NCI-H146 treated with DMSO at 0.1 percent for 48 hours (cell line): ENCODE results near the gene GCN1.
A peak's percentile ranks its signal among the peaks of the same experiment; 100 is the strongest.
"Not testable (repeated sequence)": the region's sequence is repeated elsewhere in the genome, so short reads cannot be mapped to it uniquely, and the experiment has no call there.

ENCODE experiments used
- DNase-seq: peaks from one replicate; lab custom pipeline; 2025; ENCODE audit not compliant: unreplicated experiment; lab: John Stamatoyannopoulos, UW

Gene GCN1, protein sequence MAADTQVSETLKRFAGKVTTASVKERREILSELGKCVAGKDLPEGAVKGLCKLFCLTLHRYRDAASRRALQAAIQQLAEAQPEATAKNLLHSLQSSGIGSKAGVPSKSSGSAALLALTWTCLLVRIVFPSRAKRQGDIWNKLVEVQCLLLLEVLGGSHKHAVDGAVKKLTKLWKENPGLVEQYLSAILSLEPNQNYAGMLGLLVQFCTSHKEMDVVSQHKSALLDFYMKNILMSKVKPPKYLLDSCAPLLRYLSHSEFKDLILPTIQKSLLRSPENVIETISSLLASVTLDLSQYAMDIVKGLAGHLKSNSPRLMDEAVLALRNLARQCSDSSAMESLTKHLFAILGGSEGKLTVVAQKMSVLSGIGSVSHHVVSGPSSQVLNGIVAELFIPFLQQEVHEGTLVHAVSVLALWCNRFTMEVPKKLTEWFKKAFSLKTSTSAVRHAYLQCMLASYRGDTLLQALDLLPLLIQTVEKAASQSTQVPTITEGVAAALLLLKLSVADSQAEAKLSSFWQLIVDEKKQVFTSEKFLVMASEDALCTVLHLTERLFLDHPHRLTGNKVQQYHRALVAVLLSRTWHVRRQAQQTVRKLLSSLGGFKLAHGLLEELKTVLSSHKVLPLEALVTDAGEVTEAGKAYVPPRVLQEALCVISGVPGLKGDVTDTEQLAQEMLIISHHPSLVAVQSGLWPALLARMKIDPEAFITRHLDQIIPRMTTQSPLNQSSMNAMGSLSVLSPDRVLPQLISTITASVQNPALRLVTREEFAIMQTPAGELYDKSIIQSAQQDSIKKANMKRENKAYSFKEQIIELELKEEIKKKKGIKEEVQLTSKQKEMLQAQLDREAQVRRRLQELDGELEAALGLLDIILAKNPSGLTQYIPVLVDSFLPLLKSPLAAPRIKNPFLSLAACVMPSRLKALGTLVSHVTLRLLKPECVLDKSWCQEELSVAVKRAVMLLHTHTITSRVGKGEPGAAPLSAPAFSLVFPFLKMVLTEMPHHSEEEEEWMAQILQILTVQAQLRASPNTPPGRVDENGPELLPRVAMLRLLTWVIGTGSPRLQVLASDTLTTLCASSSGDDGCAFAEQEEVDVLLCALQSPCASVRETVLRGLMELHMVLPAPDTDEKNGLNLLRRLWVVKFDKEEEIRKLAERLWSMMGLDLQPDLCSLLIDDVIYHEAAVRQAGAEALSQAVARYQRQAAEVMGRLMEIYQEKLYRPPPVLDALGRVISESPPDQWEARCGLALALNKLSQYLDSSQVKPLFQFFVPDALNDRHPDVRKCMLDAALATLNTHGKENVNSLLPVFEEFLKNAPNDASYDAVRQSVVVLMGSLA (N-terminal part only)

DNA sequence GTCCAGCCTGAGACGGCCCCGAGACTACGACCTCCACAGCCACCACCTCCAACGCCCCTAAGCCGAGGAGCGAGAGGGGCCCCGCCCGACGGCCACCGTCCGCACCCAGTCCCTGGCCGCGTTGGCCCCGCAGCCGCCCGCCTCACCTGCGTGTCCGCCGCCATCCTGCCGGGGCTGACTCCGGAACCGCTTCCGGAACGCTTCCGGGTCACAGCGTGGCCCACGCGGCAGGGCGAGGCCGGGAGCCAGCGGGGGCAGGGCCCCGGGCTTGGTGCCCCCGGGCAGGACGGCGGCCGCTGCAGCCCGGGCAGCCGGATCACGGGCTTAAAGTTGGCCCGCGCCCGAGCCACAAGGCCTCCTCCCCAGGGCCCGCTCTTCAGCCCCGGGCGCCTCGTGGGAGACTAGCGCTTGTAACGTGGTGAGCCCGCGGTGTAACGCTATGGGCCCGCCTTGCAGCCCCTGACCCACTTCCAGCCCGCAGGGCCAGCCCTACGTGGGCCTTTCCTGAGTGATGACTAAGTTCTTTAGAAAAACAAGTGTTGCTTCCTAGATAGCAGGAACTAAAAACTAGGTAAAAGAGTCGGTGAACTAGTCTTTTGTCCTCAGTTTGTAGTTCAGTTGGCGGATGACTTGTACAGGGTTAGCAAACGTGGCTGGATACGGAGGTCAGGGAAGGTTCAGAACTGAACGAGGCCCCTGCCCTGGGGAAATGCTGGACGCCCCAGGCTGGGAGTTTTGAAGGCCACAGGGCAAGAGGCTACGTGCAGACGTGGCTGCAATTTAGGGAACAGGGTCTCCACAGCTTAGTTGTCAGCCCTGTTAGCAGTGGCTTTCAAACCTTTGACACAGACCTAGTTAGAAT lies at the start of gene GCN1:
TSS of gene GCN1 (minus strand) at position 182 of the 862 bp plus-strand sequence. CDS start at position 164, 18 bp downstream.
- DNase-seq = peak; percentile 34

DNA sequence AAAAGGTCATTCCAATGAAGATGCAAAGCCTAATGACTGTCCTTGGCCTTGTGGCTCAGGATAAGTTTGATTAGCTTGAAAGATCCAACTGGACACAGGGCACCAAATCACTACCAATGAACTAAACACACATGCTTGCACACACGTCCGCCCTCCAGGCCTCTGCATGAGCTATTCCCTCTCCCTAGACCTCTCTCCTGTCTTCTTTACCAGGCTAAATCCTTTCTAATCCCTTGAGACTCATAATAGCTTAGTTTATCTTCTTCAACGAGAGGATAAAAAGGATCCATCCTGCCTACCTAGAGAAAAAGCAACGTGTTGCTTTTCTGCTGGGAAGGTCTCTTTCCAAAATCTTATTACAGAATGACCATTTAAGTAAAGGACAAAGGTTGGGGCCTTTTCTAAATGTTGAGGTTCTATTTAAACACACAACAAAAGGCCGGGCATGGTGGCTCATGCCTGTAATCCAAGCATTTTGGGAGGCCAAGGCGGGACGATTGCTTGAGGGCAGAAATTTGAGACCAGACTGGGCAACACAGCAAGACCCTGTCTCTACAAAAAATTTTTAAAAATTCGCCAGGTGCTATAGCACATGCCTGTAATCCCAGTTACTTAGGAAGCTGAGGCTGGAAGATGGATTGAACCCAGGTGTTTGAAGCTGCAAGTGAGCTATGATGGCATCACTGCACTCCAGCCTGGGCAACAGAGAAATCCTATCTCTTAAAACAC lies 48.6 kb upstream of the GCN1 start:
- DNase-seq = no peak

DNA sequence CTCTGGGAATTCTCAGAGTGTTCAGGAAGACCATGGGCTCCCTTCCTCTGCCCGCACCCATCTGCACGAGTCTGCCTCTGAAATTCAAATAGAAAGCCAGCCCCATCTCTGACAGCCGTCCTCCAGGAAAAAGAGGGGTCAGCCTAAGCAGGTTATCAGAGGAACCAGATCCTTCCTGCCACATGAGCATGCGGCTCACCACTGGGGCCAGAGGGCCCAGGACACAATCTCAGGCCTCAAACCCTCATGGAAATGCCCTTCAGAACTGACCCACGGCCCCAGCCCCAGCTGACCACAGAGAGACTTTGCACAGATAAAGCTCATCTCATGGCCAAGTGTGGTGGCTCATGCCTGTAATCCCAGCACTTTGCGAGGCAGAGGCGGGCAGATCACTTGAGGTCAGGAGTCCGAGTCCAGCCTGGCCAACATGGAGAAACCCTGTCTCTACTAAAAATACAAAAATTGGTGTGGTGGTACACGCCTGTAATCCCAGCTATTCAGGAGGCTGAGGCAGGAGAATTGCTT lies 47.8 kb upstream of the GCN1 start:
- DNase-seq = no peak

DNA sequence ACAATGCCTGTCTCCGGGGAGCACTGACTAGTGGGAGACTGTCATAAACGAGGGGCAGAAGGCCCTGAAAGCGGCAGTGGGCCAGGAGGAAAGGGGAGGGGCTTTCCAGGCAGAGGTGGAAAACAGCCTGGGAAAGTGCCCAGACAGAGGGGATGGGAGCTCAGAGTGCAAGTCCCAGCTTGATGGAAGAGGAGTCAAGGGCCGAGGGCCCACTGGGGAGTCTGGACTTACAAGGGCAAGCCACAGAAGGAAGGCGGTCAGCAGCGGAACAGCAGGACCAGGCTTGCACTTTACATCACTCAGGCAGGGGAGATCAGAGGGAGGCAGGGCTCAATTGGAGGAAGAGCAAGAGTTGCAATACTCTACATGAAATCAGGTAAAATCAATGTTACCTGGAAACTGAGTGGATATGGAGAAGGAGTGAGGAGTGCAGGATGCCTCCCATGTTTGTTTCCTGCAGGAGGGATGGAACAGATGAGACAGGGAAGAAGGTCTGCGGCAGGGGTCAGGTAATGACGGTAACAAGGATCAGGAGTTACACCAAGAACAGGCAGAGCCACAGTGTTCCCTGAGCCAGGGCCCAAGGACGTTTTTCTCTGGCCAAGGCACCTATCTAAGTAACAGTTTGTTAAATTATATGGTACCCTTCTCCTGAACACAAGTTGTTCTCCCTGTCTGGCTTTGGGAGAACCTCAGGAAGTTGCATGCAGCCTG lies 47.2 kb upstream of the GCN1 start:
- DNase-seq = no peak

DNA sequence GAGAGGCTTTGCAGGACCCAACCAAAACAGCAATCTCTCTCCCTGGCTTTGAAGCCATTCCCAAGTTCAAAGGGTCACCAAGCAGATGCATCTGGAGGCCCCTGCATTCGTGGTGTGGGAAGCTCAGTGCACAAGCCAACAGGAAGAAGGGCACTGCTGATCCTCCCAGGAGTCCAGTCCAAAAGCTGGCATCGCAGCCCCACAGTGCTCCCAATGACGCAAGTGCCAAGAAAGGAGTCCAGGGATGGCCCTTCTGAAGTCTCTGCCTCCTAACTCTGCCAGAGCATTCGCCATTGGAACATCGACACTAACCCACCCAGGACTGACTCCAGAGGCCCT lies 45.9 kb upstream of the GCN1 start:
- no peak for DNase-seq

DNA sequence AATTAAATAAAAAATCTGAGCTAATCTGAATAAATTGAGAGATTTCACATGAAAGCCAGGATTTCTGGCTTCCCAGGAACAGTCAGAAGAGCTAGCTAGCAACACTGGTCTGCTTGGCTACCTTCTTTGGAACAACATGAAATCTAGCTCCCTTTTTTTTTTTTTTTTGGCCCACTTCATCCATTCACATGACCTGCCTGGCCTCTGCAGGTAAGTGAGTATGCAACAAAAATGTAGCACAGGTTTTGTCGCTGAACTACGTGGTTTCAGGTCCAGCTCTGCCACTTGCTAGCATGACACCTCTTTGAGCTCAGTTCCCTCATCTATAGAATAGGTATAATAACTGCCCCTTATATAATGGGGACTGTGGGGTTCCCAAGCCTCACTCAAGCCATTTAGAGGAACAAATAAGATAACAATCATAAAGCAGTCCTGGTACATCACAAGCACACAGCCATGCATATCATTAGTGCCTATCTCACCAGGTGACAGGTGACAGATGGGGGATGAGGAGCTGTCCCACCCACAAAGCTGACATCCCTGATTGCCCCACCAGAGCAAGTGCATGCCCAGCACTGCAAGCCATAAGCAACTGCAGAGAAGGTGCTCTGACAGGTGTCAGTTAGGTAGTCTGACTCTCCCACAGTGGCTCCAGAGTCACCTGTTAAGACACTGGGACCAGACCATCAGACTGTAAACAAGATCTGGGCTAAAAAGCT lies 45.4 kb upstream of the GCN1 start:
- DNase-seq = no peak

DNA sequence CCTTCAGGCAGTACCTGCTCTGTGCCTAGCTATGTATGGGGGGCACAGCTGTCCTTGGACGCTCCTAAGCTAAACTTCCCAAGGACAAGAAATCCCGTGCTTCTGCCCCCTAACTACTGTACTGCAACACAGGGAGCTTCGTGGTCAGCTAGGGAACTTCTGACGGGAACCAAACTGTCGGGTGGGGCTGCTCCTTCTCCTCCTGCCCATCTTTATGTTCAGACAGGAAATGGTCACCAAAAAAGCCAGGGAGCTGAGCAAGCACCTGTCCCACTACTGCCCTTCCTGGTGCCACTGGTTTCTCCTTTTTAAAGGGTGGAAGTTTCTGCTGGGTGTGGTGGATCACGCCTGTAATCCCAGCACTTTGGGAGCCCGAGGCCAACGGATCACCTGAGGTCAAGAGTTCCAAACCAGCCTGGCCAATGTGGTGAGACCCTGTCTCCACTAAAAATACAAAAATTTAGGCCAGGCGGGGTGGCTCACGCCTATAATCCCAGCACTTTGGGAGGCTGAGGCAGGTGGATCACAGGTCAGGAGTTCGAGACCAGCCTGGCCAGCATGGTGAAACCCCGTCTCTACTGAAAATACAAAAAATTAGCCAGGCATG lies 44.4 kb upstream of the GCN1 start:
- no peak for DNase-seq

DNA sequence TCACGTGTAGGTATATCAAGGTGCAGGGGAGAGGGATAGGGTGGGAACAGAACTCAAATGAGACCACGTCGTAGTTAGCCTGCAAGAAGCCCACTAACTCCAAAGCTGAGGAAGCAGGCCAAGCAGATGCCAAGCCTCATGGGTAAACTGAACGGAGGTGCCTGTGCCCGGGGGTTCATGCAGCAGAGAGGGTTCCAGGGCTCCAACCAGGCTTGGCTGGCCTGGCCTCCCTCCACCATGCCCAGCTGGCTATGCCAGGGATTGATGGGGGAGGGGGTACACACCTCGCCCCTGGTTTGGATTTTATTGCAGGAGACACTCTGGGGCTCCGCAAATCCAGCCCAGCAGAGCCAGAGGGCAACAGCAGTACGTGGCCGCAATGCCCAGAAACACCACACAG lies 43.7 kb upstream of the GCN1 start:
- DNase-seq = no peak

DNA sequence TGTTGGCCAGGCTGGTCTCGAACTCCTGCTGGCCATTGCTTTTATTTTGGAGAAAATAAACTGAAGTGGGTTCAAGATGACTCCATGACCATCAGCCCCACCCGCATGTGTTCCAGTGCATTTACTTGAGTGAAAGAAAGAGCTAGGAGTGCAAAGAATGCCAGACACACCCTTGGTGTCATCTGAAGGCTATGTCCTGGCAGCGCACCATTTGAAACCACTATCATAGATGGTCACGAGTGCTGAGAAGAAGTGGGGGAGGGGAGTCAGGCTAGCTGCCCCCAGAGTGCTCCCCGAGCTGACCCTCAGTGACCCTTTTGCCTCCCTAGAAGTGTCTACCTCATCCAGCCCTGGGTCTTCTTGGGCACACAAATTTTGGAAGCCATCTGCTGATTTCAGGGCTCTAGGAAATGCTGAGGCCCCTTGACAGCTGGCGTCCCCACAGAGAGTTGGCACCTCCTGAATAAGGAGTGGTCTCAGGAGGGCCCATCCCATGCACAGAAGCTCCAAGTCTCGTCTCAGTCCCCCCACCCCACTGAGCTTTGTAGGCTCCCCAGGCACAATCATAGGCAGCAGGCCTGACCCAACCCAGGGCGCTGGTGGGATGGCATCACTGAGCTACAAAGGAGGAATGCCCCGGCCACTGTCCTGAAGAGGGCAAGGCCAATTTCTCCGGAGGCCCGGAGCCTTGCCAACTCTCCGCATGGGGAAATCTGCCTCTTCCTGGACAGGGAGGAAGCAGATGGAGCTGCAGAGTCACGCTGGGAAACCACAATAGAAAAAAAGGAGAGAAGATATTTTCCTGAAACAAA lies 43.1 kb upstream of the GCN1 start:
- no peak for DNase-seq

DNA sequence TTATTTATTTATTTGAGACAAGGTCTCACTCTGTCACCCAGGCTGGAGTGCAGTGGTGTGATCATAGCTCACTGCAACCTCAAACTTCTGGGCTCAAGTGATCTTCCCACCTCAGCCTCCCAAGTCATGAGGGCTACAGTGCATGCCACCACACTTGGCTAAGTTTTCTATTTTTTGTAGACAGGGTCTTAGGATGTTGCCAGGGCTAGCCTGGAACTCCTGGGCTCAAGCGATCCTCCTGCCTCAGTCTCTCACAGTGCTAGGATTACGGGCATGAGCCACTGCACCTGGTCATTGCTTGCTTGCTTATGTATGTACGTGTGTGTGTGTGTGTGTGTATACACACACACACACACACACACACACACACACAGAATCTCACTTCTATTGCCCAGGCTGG lies 42.3 kb upstream of the GCN1 start:
- DNase-seq = not testable (repeated sequence)

DNA sequence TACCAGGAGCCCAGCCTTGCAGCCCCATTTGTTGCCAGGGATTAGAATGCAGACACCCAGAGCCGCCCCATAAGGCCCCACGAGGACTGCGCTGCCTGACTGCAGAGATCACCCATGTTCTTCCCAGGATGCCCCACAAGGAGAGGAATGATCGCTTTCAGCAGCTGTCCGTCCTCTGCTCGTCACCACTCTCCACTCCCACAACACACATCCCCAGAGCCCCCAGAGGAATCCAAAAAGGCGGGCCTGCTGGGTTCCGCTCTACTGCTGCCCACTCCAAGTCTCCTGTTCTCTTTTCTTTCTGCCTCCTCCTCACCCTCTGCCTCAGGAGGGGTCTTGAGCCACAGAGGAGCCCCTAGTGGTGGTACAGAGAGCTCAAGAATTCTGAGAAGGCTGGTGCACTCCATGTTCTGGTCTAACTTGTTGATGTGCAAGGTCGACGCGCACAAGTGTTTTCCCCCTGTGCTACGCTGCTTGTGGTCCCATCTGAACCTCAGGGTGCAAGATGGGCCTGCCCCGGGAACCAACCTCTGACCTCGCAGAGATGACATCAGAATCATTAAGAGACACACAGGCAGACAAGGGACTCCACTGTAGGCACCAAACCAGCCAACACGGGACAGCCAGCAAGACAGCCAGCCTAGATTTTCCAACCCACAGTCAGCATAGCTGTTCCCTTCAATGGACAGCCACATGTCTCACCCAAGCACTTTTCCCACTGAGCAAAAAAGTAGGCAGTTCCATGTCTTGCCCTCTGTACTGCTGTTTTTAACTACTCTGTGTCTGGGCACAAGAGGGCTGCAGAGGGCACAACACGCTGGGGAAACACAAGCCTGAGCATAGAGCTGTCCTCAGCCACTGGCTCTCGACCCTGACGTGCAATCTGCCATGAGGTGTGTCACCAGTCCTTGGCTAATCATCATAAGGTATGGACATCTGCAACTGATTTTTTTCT lies 41.1 kb upstream of the GCN1 start:
- DNase-seq = no peak

DNA sequence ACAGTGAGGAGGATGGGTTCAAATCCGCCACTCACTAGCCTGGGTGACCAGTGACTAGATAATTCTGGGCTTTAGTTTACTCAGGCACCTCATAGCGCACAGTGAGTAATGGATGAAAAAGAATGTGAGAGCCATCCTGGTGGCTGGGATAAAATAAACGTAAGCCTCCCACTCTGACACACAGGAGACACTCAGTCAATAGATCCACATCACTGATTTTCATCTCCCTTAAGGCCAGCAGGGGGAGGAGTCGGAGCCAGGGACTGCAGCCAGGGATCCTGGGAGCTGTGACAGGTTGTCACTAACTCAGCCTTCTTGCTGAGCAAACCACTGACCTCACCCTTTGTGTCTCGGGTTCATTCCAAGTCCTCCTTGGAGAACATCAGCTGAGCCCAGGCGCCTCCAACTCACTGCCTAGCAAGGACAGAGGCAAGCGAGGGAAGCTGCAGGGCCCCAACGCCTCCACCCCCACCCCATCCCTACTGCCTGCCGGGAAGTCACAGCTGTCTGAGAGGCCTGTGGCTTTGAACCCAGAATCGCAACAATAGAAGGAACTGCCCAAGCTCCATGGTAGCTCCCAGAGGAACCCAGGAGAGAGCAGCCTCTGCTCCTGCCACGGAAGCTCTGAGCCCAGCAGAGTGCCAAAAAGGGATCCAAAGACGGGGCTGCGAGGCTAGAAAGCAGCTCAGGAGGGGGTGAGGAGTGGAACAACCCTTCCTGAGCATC lies 40.3 kb upstream of the GCN1 start:
- DNase-seq = no peak

DNA sequence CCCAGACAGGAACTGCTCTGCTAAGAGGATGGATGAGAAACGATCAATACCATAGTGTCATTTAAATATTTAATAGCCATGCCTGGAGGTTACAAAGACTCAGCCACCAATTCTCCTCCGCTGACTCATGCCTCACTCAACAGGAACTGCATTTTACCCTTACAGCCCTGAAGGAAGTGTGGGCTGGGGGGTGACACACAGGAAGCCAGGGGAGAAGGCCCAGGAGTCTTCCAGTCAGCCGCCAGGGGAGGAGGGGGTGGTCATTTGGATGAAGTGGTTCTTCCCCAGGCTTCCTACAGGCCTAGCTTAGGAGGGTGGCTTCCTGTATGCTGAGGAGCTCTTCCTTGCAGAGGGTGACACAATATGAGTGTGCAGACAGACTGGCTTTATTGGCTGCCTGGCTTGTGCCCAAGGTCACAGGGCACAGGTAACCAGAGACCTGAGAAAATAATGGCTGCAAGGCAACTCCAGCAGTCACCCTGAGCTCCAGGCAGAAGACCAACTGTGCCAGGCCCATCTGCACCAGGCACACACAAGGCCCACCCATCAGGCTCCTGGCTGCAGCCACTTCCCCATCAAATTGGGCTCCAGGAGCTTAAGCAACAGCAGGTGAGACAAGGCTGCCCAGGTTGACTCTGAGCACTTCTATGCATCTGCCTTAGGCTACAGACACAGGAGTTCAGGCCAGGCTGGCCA lies 36.9 kb upstream of the GCN1 start:
- peak; percentile 60 for DNase-seq

DNA sequence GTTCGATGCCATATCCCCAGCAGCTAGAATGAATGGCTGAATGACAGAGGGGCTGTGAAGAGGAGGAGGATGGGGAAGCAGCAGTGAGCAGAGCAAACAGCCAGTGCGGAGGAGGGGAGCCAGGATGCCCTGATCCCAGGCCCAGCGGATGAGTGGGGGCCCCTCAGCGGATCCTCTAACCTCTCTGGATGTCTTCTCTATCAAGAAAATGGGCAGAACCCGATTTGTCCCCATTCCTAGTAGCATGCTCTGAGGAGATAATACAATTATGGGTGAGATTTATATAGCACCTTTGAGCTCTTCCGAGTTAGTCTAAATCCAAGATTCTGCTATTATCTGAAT lies 36.4 kb upstream of the GCN1 start:
- DNase-seq = no peak
